LoVo (cell line): ENCODE data around the gene SYK.
A peak's percentile ranks its signal among the peaks of the same experiment; 100 is the strongest.
"Not testable (repeated sequence)": the region's sequence is repeated elsewhere in the genome, so short reads cannot be mapped to it uniquely, and the experiment has no call there.

Experiments used
- DNase-seq: peaks from one replicate; pipeline ENCODE4 v3.0.0-alpha.2; 2016; ENCODE audit warnings: low spot score

Gene SYK

GRCh38 chr9:90801241-90801972 lies at the start of gene SYK:
SYK (plus strand) TSS chr9:90801819; CDS start chr9:90843899, 42,080 bp downstream.
- peak; percentile 77 for DNase-seq

- peak; percentile 30 for DNase-seq
Measured at GRCh38 chr9:90755514-90756371, 45.9 kb upstream of the SYK start.

GRCh38 chr9:90760577-90760976 lies 41.0 kb upstream of the SYK start:
- not testable (repeated sequence) for DNase-seq

GRCh38 chr9:90766731-90767130 lies 34.9 kb upstream of the SYK start:
- DNase-seq, result no peak

GRCh38 chr9:90767523-90768100 lies 34.0 kb upstream of the SYK start:
- DNase-seq, result no peak

- no peak for DNase-seq
Measured at GRCh38 chr9:90770182-90770738, 31.4 kb upstream of the SYK start.

GRCh38 chr9:90770927-90771326 lies 30.7 kb upstream of the SYK start:
- no peak for DNase-seq

GRCh38 chr9:90772386-90772785 lies 29.2 kb upstream of the SYK start:
- DNase-seq, result no peak

GRCh38 chr9:90773617-90774016 lies 28.0 kb upstream of the SYK start:
- DNase-seq, result no peak

- no peak for DNase-seq
Measured at GRCh38 chr9:90774071-90774470, 27.5 kb upstream of the SYK start.

- DNase-seq, result no peak
Measured at GRCh38 chr9:90774682-90775081, 26.9 kb upstream of the SYK start.

GRCh38 chr9:90775657-90776056 lies 26.0 kb upstream of the SYK start:
- DNase-seq, result no peak

- DNase-seq, result no peak
Measured at GRCh38 chr9:90778746-90779145, 22.9 kb upstream of the SYK start.

GRCh38 chr9:90783552-90783951 lies 18.1 kb upstream of the SYK start:
- no peak for DNase-seq

GRCh38 chr9:90783964-90784363 lies 17.7 kb upstream of the SYK start:
- no peak for DNase-seq

GRCh38 chr9:90787771-90788460 lies 13.7 kb upstream of the SYK start:
- DNase-seq, result no peak

- not testable (repeated sequence) for DNase-seq
Measured at GRCh38 chr9:90788527-90788926, 13.1 kb upstream of the SYK start.

GRCh38 chr9:90789408-90789807 lies 12.2 kb upstream of the SYK start:
- DNase-seq, result no peak

- DNase-seq, result no peak
Measured at GRCh38 chr9:90789862-90790261, 11.8 kb upstream of the SYK start.

GRCh38 chr9:90793024-90793423 lies 8.6 kb upstream of the SYK start:
- not testable (repeated sequence) for DNase-seq

GRCh38 chr9:90793729-90794128 lies 7.9 kb upstream of the SYK start:
- no peak for DNase-seq

- DNase-seq, result peak; percentile 44
Measured at GRCh38 chr9:90795084-90795483, 6.5 kb upstream of the SYK start.
